Loucy (cell line): ENCODE results near the gene PLEKHF1.

Experiments used
- H2AFZ ChIP-seq: fragments of 200-600 bp; sonication (generic); 2 replicates; pipeline ENCODE4 v1.6.0; 2016; ENCODE audit warnings: antibody characterized with exemption, mild to moderate bottlenecking, low read length, moderate library complexity
- H3F3A ChIP-seq: fragments of 200-600 bp; 2 replicates; pipeline ENCODE4 v1.6.0; 2016; ENCODE audit warnings: antibody characterized with exemption, low read depth, mild to moderate bottlenecking
- H3K27me3 ChIP-seq: fragments of 200-600 bp; sonication (generic); 2 replicates; pipeline ENCODE4 v1.6.1; 2014; ENCODE audit warnings: low read length, mild to moderate bottlenecking; ENCODE audit not compliant: insufficient read depth, poor library complexity, severe bottlenecking
- H3K36me3 ChIP-seq: fragments of 200-600 bp; sonication (generic); 2 replicates; pipeline ENCODE4 v1.6.1; 2016; ENCODE audit warnings: low read length; ENCODE audit not compliant: insufficient read depth
- H3K4me1 ChIP-seq: fragments of 200-600 bp; sonication (generic); 2 replicates; pipeline ENCODE4 v1.5.1; 2014; ENCODE audit warnings: low read length, mild to moderate bottlenecking; ENCODE audit not compliant: insufficient read depth, poor library complexity, severe bottlenecking
- H3K4me2 ChIP-seq: fragments of 200-600 bp; sonication (generic); 2 replicates; pipeline ENCODE4 v1.6.0; 2014; ENCODE audit warnings: antibody characterized with exemption, low read length, low read depth, mild to moderate bottlenecking; ENCODE audit not compliant: poor library complexity, severe bottlenecking
- H3K4me3 ChIP-seq: fragments of 200-600 bp; sonication (generic); 2 replicates; pipeline ENCODE4 v1.5.1; 2014; ENCODE audit warnings: low read length, mild to moderate bottlenecking, mixed read lengths; ENCODE audit not compliant: poor library complexity, severe bottlenecking
- H3K79me2 ChIP-seq: fragments of 200-600 bp; sonication (generic); 2 replicates; pipeline ENCODE4 v1.6.1; 2014; ENCODE audit warnings: low read length; ENCODE audit not compliant: insufficient read depth
- H3K9ac ChIP-seq: fragments of 200-600 bp; sonication (generic); 2 replicates; pipeline ENCODE4 v1.6.0; 2014; ENCODE audit warnings: mild to moderate bottlenecking, low read depth, low read length, moderate library complexity; ENCODE audit not compliant: poor library complexity, severe bottlenecking
- H3K9me2 ChIP-seq: fragments of 200-600 bp; sonication (generic); replicated peaks from 2 replicates; pipeline ENCODE4 v1.6.1; 2016; ENCODE audit warnings: low read depth, low read length, mixed read lengths
- H3K9me3 ChIP-seq: fragments of 200-600 bp; sonication (generic); 2 replicates; pipeline ENCODE4 v1.6.1; 2014; ENCODE audit warnings: mild to moderate bottlenecking, antibody characterized with exemption, low read length, low read depth; ENCODE audit not compliant: insufficient read depth
- H4K20me1 ChIP-seq: fragments of 200-600 bp; sonication (generic); 2 replicates; pipeline ENCODE4 v1.6.0; 2014; ENCODE audit warnings: antibody characterized with exemption, low read length, mild to moderate bottlenecking; ENCODE audit not compliant: insufficient read depth, poor library complexity, severe bottlenecking
- CTCF ChIP-seq: fragments of 200-600 bp; sonication (generic); conservative IDR thresholded peaks from 2 replicates; pipeline ENCODE4 v1.5.1; 2014; ENCODE audit warnings: mild to moderate bottlenecking, antibody characterized with exemption, low read length
- EZH2phosphoT487 ChIP-seq: fragments of 200-600 bp; IDR thresholded peaks from 2 replicates; pipeline ENCODE4 v1.6.1; 2018; ENCODE audit warnings: antibody characterized with exemption, mild to moderate bottlenecking, moderate library complexity, borderline replicate concordance

Gene PLEKHF1

GRCh38 chr19:29662278-29662603 lies 3.0 kb upstream of the PLEKHF1 start:
- Histone ChIP-seq H3K4me1 (peaks cover 21% of the 10 kb centered on the region), H3K9me3 (no peaks in the 10 kb centered on the region), H2AFZ (no peak overlapping the region), H4K20me1 (no peaks in the 10 kb centered on the region), H3K9me2 (no peaks in the 10 kb centered on the region), H3F3A (no peaks in the 10 kb centered on the region), H3K4me2 (no peak overlapping the region), H3K27me3 (no peaks in the 10 kb centered on the region), H3K36me3 (no peaks in the 10 kb centered on the region), H3K79me2 (peaks cover 19% of the 10 kb centered on the region; the same call in 1 of the 2 replicates), H3K9ac (no peak overlapping the region), H3K4me3 (no peak overlapping the region)
- TF ChIP-seq EZH2phosphoT487 (no peak), CTCF (no peak)

GRCh38 chr19:29662604-29663404 lies 2.5 kb upstream of the PLEKHF1 start:
- Histone ChIP-seq H3K9ac (no peak overlapping the region), H3K9me3 (no peaks in the 10 kb centered on the region), H3F3A (no peaks in the 10 kb centered on the region), H3K4me2 (no peak overlapping the region), H3K79me2 (peaks cover 24% of the 10 kb centered on the region; the same call in 1 of the 2 replicates), H4K20me1 (no peaks in the 10 kb centered on the region), H2AFZ (no peak overlapping the region), H3K4me1 (peaks cover 26% of the 10 kb centered on the region), H3K27me3 (no peaks in the 10 kb centered on the region), H3K4me3 (no peak overlapping the region), H3K36me3 (no peaks in the 10 kb centered on the region), H3K9me2 (no peaks in the 10 kb centered on the region)
- no peak for TF ChIP-seq EZH2phosphoT487
- TF ChIP-seq CTCF = no peak

- H4K20me1 ChIP-seq = no peaks in the 10 kb centered on the region
- TF ChIP-seq EZH2phosphoT487 (no peak), CTCF (no peak)
- H3K9ac ChIP-seq = peak overlapping the region; percentile 67
- no peaks in the 10 kb centered on the region for H3F3A ChIP-seq
- H3K9me2 ChIP-seq = no peaks in the 10 kb centered on the region
- H3K4me2 ChIP-seq = peak overlapping the region; percentile 88
- H3K79me2 ChIP-seq = peaks cover 36% of the 10 kb centered on the region; the same call in 1 of the 2 replicates
- H3K4me1 ChIP-seq = peaks cover 39% of the 10 kb centered on the region
- H3K4me3 ChIP-seq = peak overlapping the region; percentile 95
- H3K9me3 ChIP-seq = no peaks in the 10 kb centered on the region
- peak overlapping the region; percentile 83; the same call in 1 of the 2 replicates for H2AFZ ChIP-seq
- H3K27me3 ChIP-seq = no peaks in the 10 kb centered on the region
- H3K36me3 ChIP-seq = no peaks in the 10 kb centered on the region
Observed at GRCh38 chr19:29663861-29664752, 1.2 kb upstream of the PLEKHF1 start.
